ENCODE measurements around the gene PHKA1. TPM values are rescaled to one million over a fixed set of nuclear protein-coding genes. Genes with fewer than 3 reads are reported as not detected.

Gene PHKA1
- total and polyA plus RNA-seq, 4 donors, result 0.57 to 5.5 (median 1.4) TPM

GRCh38 chrX:72685018-72685417 lies 29.1 kb downstream of the PHKA1 start:
- Histone ChIP-seq H3K9me3 (ENCODE audit: control insufficient read depth in 4 of 4, low read length in 3 of 4) (no peaks in the 10 kb centered on the region), H3K9ac (ENCODE audit: low read depth in 1 of 2, low read length in 2 of 2) (no peak overlapping the region), H3K36me3 (ENCODE audit: control insufficient read depth in 4 of 4, insufficient read depth in 3 of 4, low read depth in 1 of 4, low read length in 3 of 4) (no peaks in the 10 kb centered on the region), H3K27me3 (ENCODE audit: control insufficient read depth in 4 of 4, insufficient read depth in 4 of 4, low read length in 3 of 4) (no peaks in the 10 kb centered on the region), H3K4me1 (ENCODE audit: control insufficient read depth in 4 of 4, insufficient read depth in 4 of 4, low read length in 3 of 4) (no peaks in the 10 kb centered on the region), H3K4me3 (ENCODE audit: low read depth in 1 of 3, low read length in 3 of 3) (no peak overlapping the region), H3K27ac (ENCODE audit: low read depth in 1 of 2, low read length in 2 of 2) (no peak overlapping the region)
- TF ChIP-seq REST (IDR thresholded peaks at IDR 0.05) (no peak), SP1 (IDR thresholded peaks at IDR 0.05) (no peak), GABPA (IDR thresholded peaks at IDR 0.05 in 1 of 2, conservative IDR thresholded peaks at IDR 0.05 in 1 of 2) (no peak), RXRA (IDR thresholded peaks at IDR 0.05) (no peak), JUND (IDR thresholded peaks at IDR 0.05) (no peak), EGR1 (IDR thresholded peaks at IDR 0.05; ENCODE audit: low read depth in 2 of 2) (no peak), MAX (IDR thresholded peaks at IDR 0.05) (no peak), TAF1 (conservative IDR thresholded peaks at IDR 0.05) (no peak), HNF4G (IDR thresholded peaks at IDR 0.05) (no peak), CTCF (IDR thresholded peaks at IDR 0.05; ENCODE audit: low read depth, low read length, missing input control) (no peak), ZBTB33 (IDR thresholded peaks at IDR 0.05) (no peak), YY1 (IDR thresholded peaks at IDR 0.05) (no peak), ATF3 (IDR thresholded peaks at IDR 0.05) (no peak), FOXA1 (IDR thresholded peaks at IDR 0.05) (no peak), HNF4A (conservative IDR thresholded peaks at IDR 0.05) (no peak), RAD21 (IDR thresholded peaks at IDR 0.05) (no peak), FOXA2 (IDR thresholded peaks at IDR 0.05) (no peak), NR2F2 (IDR thresholded peaks at IDR 0.05) (no peak)
- DNase-seq (ENCODE audit: low spot score), result no peak
- WGBS, result 3% methylated on average over 1 of the region's 1 CpG

Measured in liver (tissue), 9 donors.